Liver (tissue), 9 donors: Measurements from ENCODE around the gene ABCA12. TPM values are rescaled to one million over a fixed set of nuclear protein-coding genes. Genes with fewer than 3 reads are reported as not detected.

ENCODE experiments used
- DNase-seq: peaks from one replicate; pipeline ENCODE4 v3.0.0-alpha.2; 2017; ENCODE audit warnings: low spot score
- H3K27ac ChIP-seq, 2 donors: one replicate each; pipeline ENCODE4 v1.7.0; 2013; ENCODE audit warnings: inconsistent platforms in 2 of 2, low read length in 2 of 2, control low read depth in 1 of 2, low read depth in 1 of 2, mild to moderate bottlenecking in 1 of 2
- H3K27me3 ChIP-seq, 4 donors: one replicate each; pipeline versions ENCODE4 v1.6.1 to v1.7.0; 2013; ENCODE audit warnings: low read length in 3 of 4, inconsistent platforms in 1 of 4, mild to moderate bottlenecking in 1 of 4, moderate library complexity in 1 of 4; ENCODE audit not compliant: control insufficient read depth in 4 of 4, insufficient read depth in 4 of 4
- H3K36me3 ChIP-seq, 4 donors: one replicate each; pipeline versions ENCODE4 v1.6.1 to v1.7.0; 2013; ENCODE audit warnings: low read length in 3 of 4, mild to moderate bottlenecking in 3 of 4, low read depth in 1 of 4, moderate library complexity in 1 of 4; ENCODE audit not compliant: control insufficient read depth in 4 of 4, insufficient read depth in 3 of 4
- H3K4me1 ChIP-seq, 4 donors: one replicate each; pipeline versions ENCODE4 v1.6.1 to v1.7.0; 2013; ENCODE audit warnings: low read length in 3 of 4, mild to moderate bottlenecking in 3 of 4, moderate library complexity in 1 of 4; ENCODE audit not compliant: control insufficient read depth in 4 of 4, insufficient read depth in 4 of 4
- H3K4me3 ChIP-seq, 3 donors: one replicate each; pipeline versions ENCODE4 v1.6.1 to v1.7.0; 2013; ENCODE audit warnings: low read length in 3 of 3, control low read depth in 1 of 3, low read depth in 1 of 3, mild to moderate bottlenecking in 1 of 3
- H3K9ac ChIP-seq, 2 donors: one replicate each; pipeline ENCODE4 v1.7.0; 2013; ENCODE audit warnings: low read length in 2 of 2, mild to moderate bottlenecking in 2 of 2, moderate library complexity in 2 of 2, control low read depth in 1 of 2, low read depth in 1 of 2
- H3K9me3 ChIP-seq, 4 donors: one replicate each; pipeline versions ENCODE4 v1.6.1 to v1.7.0; 2013; ENCODE audit warnings: low read length in 3 of 4; ENCODE audit not compliant: control insufficient read depth in 4 of 4
- ATF3 ChIP-seq: IDR thresholded peaks from 2 replicates; pipeline ENCODE4 v1.6.1; 2016; ENCODE audit warnings: antibody characterized with exemption
- CTCF ChIP-seq: fragments of 150-350 bp; IDR thresholded peaks from 2 replicates; pipeline ENCODE4 v1.5.1; 2017; ENCODE audit warnings: improper control_type of control experiment, low read depth, low read length; ENCODE audit not compliant: missing input control
- EGR1 ChIP-seq, 2 donors: IDR thresholded peaks; 2 replicates each; pipeline ENCODE4 v1.6.1; 2016 to 2018; ENCODE audit warnings: antibody characterized with exemption in 2 of 2, low read depth in 2 of 2
- FOXA1 ChIP-seq: IDR thresholded peaks from 2 replicates; pipeline ENCODE4 v1.6.1; 2016; ENCODE audit warnings: antibody characterized with exemption
- FOXA2 ChIP-seq: IDR thresholded peaks from 2 replicates; pipeline ENCODE4 v1.6.1; 2016; ENCODE audit warnings: antibody characterized with exemption
- GABPA ChIP-seq, 2 donors: IDR thresholded peaks in 1 of 2; conservative IDR thresholded peaks in 1 of 2; 2 replicates each; pipeline ENCODE4 v1.6.1; 2016; ENCODE audit warnings: antibody characterized with exemption in 2 of 2, mild to moderate bottlenecking in 1 of 2, moderate library complexity in 1 of 2
- HNF4A ChIP-seq, 2 donors: conservative IDR thresholded peaks; 2 replicates each; pipeline ENCODE4 v1.6.1; 2016; ENCODE audit warnings: antibody characterized with exemption in 2 of 2, mild to moderate bottlenecking in 2 of 2
- HNF4G ChIP-seq: IDR thresholded peaks from 2 replicates; pipeline ENCODE4 v1.6.1; 2016; ENCODE audit warnings: antibody characterized with exemption
- MAX ChIP-seq: IDR thresholded peaks from 2 replicates; pipeline ENCODE4 v1.6.1; 2016; ENCODE audit warnings: antibody characterized with exemption
- NR2F2 ChIP-seq: IDR thresholded peaks from 2 replicates; pipeline ENCODE4 v1.6.1; 2016; ENCODE audit warnings: antibody characterized with exemption
- RAD21 ChIP-seq, 2 donors: IDR thresholded peaks; 2 replicates each; pipeline ENCODE4 v1.6.1; 2016; ENCODE audit warnings: antibody characterized with exemption in 2 of 2, mild to moderate bottlenecking in 2 of 2
- REST ChIP-seq: IDR thresholded peaks from 2 replicates; pipeline ENCODE4 v1.6.1; 2016; ENCODE audit warnings: antibody characterized with exemption, mild to moderate bottlenecking
- RXRA ChIP-seq, 2 donors: IDR thresholded peaks; 2 replicates each; pipeline ENCODE4 v1.6.1; 2017 to 2018; ENCODE audit warnings: antibody characterized with exemption in 2 of 2, mild to moderate bottlenecking in 1 of 2
- SP1 ChIP-seq: IDR thresholded peaks from 2 replicates; pipeline ENCODE4 v1.6.1; 2018; ENCODE audit warnings: antibody characterized with exemption, mild to moderate bottlenecking
- TAF1 ChIP-seq: conservative IDR thresholded peaks from 2 replicates; pipeline ENCODE4 v1.6.1; 2016; ENCODE audit warnings: antibody characterized with exemption, mild to moderate bottlenecking
- YY1 ChIP-seq: IDR thresholded peaks from 2 replicates; pipeline ENCODE4 v1.6.1; 2016; ENCODE audit warnings: antibody characterized with exemption, mild to moderate bottlenecking
- ZBTB33 ChIP-seq: IDR thresholded peaks from 2 replicates; pipeline ENCODE4 v1.6.1; 2016; ENCODE audit warnings: antibody characterized with exemption
- WGBS: extraction: QIAGEN DNeasy Blood & Tissue Kit; methylation state at CpG from one replicate; pipeline ENCODE4 v1.1.7; 2013; 5-methylcytosine and 5-hydroxymethylcytosine counted together
- polyA plus RNA-seq, 2 donors: library from polyadenylated mRNA; stranded (reverse) in 1 of 2; unstranded in 1 of 2; fragments of 200-250 nt in 1 of 2; fragments of >200 nt in 1 of 2; fragmentation: Nextera tagmentation in 1 of 2; extraction: Ambion mirVana in 1 of 2; gene quantifications; one replicate each; pipeline versions ENCODE4 v1.2.1 to v1.2.3, GENCODE V29; 2013 to 2015
- total RNA-seq, 2 donors: library from RNA; depleted of rRNA; stranded (reverse); fragments of >200 nt; gene quantifications; one replicate each; pipeline ENCODE4 v1.2.3, GENCODE V29; 2014
- donor health status: healthy.
- donor health status: healthy.
- donor health status: healthy.
- donor health status: healthy.
- donor health status: healthy.

The ABCA12 gene
- total and polyA plus RNA-seq, 4 donors: 0.03 TPM; not detected in 3

- Histone ChIP-seq H3K27me3 (no peaks in the 10 kb centered on the region), H3K36me3 (no peaks in the 10 kb centered on the region), H3K4me1 (no peaks in the 10 kb centered on the region), H3K27ac (no peak overlapping the region), H3K9ac (no peak overlapping the region), H3K4me3 (no peak overlapping the region), H3K9me3 (peaks cover 0 to 6% (median 0%) of the 10 kb centered on the region in 4 donors)
- DNase-seq: no peak
- WGBS: 90% methylated on average over 2 of the region's 2 CpGs
- TF ChIP-seq ATF3 (no peak), YY1 (no peak), HNF4A (conservative IDR thresholded peaks at IDR 0.05) (no peak), CTCF (no peak), RXRA (IDR thresholded peaks at IDR 0.05) (no peak), TAF1 (no peak), SP1 (no peak), MAX (no peak), FOXA2 (no peak), HNF4G (no peak), GABPA (IDR thresholded peaks at IDR 0.05 in 1 of 2, conservative IDR thresholded peaks at IDR 0.05 in 1 of 2) (no peak), ZBTB33 (no peak), RAD21 (IDR thresholded peaks at IDR 0.05) (no peak), REST (no peak), FOXA1 (no peak), EGR1 (IDR thresholded peaks at IDR 0.05; ENCODE audit: low read depth in 2 of 2) (no peak), NR2F2 (no peak)
These were observed 18.6 kb downstream of the ABCA12 start for GRCh38 chr2:215119847-215120246.

- H3K4me1 ChIP-seq: no peaks in the 10 kb centered on the region
- H3K9ac ChIP-seq: no peak overlapping the region
- H3K36me3 ChIP-seq: no peaks in the 10 kb centered on the region
- H3K27me3 ChIP-seq: no peaks in the 10 kb centered on the region
- H3K27ac ChIP-seq: no peak overlapping the region
- H3K4me3 ChIP-seq: no peak overlapping the region
- DNase-seq: no peak
- peaks cover 0 to 3% (median 0%) of the 10 kb centered on the region in 4 donors for H3K9me3 ChIP-seq
- TF ChIP-seq HNF4G: no peak
- TF ChIP-seq FOXA2: no peak
- 81% methylated on average over 3 of the region's 3 CpGs for WGBS
These were observed 27.5 kb downstream of the ABCA12 start for GRCh38 chr2:215110918-215111317.
